Stimulated activated CD8-positive, alpha-beta memory T cell treated with anti-CD3 and anti-CD28 coated beads, Interleukin-15, amount 100 ng/mL, for 1 hour (primary cell): ENCODE data around the gene ERO1B.

ENCODE experiments used
- DNase-seq: peaks from one replicate; pipeline ENCODE4 v3.0.0-alpha.2; 2020; ENCODE audit warnings: low read depth

Gene ERO1B

GRCh38 chr1:236301080-236301957, 19.6 kb upstream of the ERO1B start:
- no peak for DNase-seq

- no peak for DNase-seq
Measured at GRCh38 chr1:236297161-236297560, 15.4 kb upstream of the ERO1B start.

- DNase-seq: no peak
Measured at GRCh38 chr1:236292425-236292824, 10.7 kb upstream of the ERO1B start.

- no peak for DNase-seq
Measured at GRCh38 chr1:236289492-236290131, 7.9 kb upstream of the ERO1B start.

GRCh38 chr1:236288620-236288976, 6.8 kb upstream of the ERO1B start:
- no peak for DNase-seq

- DNase-seq: no peak
Measured at GRCh38 chr1:236287757-236288619, 6.2 kb upstream of the ERO1B start.

GRCh38 chr1:236287356-236287755, 5.6 kb upstream of the ERO1B start:
- DNase-seq: no peak

GRCh38 chr1:236284291-236284721, 2.5 kb upstream of the ERO1B start:
- no peak for DNase-seq

- DNase-seq: no peak
Measured at GRCh38 chr1:236282719-236283118, 961 bp upstream of the ERO1B start.

GRCh38 chr1:236282425-236282716, 613 bp upstream of the ERO1B start:
- peak; percentile 9 for DNase-seq

GRCh38 chr1:236281198-236281653, 532 bp downstream of the ERO1B start:
- DNase-seq: no peak

- DNase-seq: no peak
Measured at GRCh38 chr1:236280438-236281197, 1.1 kb downstream of the ERO1B start.

GRCh38 chr1:236275586-236275985, 6.2 kb downstream of the ERO1B start:
- no peak for DNase-seq

- no peak for DNase-seq
Measured at GRCh38 chr1:236275061-236275460, 6.7 kb downstream of the ERO1B start.

- no peak for DNase-seq
Measured at GRCh38 chr1:236273358-236273757, 8.4 kb downstream of the ERO1B start.

GRCh38 chr1:236269439-236269838, 12.3 kb downstream of the ERO1B start:
- DNase-seq: no peak

GRCh38 chr1:236261898-236262297, 19.9 kb downstream of the ERO1B start:
- no peak for DNase-seq

GRCh38 chr1:236261033-236261432, 20.7 kb downstream of the ERO1B start:
- DNase-seq: no peak

GRCh38 chr1:236259043-236259442, 22.7 kb downstream of the ERO1B start:
- no peak for DNase-seq

- no peak for DNase-seq
Measured at GRCh38 chr1:236258114-236258622, 23.6 kb downstream of the ERO1B start.

GRCh38 chr1:236257216-236257615, 24.5 kb downstream of the ERO1B start:
- no peak for DNase-seq
